HCT116 (cell line): ENCODE data around the gene TENM4. TPM values are rescaled to one million over a fixed set of nuclear protein-coding genes. Genes with fewer than 3 reads are reported as not detected.

Source experiments
- ATAC-seq: fragments of 200-7000 bp; cut with Tn5 transposase; 2 replicates; pipeline ENCODE4 v1.9.1; 2020; ENCODE audit warnings: mild to moderate bottlenecking, moderate library complexity
- BruUV-seq: library from RNA; stranded (reverse); fragments of 400-500 nt; replicated peaks from 2 replicates; lab custom pipeline; 2021; lab: Mats Ljungman, UMichigan
- CTCF ChIA-PET: fragments of 300-600 bp; sonication (Branson Sonifier 250); formaldehyde crosslinking; loops from one replicate; lab custom pipeline; 2021; ENCODE audit warnings: antibody characterized with exemption; lab: Charles Lee
- POLR2A ChIA-PET: fragments of 300-600, 350-600 bp; sonication (Branson Sonifier 250); formaldehyde crosslinking; loops from one replicate; lab custom pipeline; 2021; ENCODE audit warnings: antibody characterized with exemption; lab: Charles Lee
- RAD21 ChIA-PET, 2 experiments: fragments of 300-600 bp; sonication (Branson Sonifier 250); formaldehyde crosslinking; loops; one replicate each; lab custom pipeline; 2023; ENCODE audit warnings: low total read pairs in 2 of 2; ENCODE audit not compliant: uncharacterized antibody in 2 of 2, unreplicated experiment in 2 of 2, low non-redundant PET in 1 of 2; lab: Charles Lee
- DNase-seq: peaks from one replicate; pipeline ENCODE4 v3.0.0-alpha.2; 2010; ENCODE audit warnings: low read depth, low spot score
- H2AFZ ChIP-seq: fragments of 200-600 bp; shearing (Covaris generic), sonication (generic); 2 replicates; pipeline ENCODE4 v1.6.1; 2017; ENCODE audit warnings: low read depth, mixed run types, mixed read lengths, antibody characterized with exemption, low read length; ENCODE audit not compliant: poor library complexity, severe bottlenecking
- H3K27ac ChIP-seq: 2 replicates; pipeline ENCODE4 v1.5.1; 2012; ENCODE audit warnings: low read depth, low read length
- H3K27me3 ChIP-seq: fragments of 200-600 bp; sonication (generic); 2 replicates; pipeline ENCODE4 v1.6.1; 2016; ENCODE audit warnings: mixed run types, low read length, mixed read lengths; ENCODE audit not compliant: insufficient read depth
- H3K36me3 ChIP-seq, 2 experiments: fragments of 200-500 bp in 1 of 2; fragments of 200-600 bp in 1 of 2; sonication (Bioruptor generic) in 1 of 2; sonication (generic) in 1 of 2; 2 replicates each; pipeline versions ENCODE4 v1.5.1 to v1.6.1; 2014 to 2016; ENCODE audit warnings: low read length in 2 of 2, inconsistent platforms in 1 of 2, mixed read lengths in 1 of 2, mixed run types in 1 of 2; ENCODE audit not compliant: insufficient read depth in 2 of 2, control insufficient read depth in 1 of 2
- H3K4me1 ChIP-seq, 2 experiments: fragments of 200-600 bp in 1 of 2; sonication (generic) in 1 of 2; 2 replicates each; pipeline versions ENCODE4 v1.5.1 to v1.6.1; 2012 to 2017; ENCODE audit warnings: low read length in 2 of 2, inconsistent platforms in 1 of 2, mild to moderate bottlenecking in 1 of 2, mixed read lengths in 1 of 2, mixed run types in 1 of 2, moderate library complexity in 1 of 2; ENCODE audit not compliant: insufficient read depth in 2 of 2, control insufficient read depth in 1 of 2
- H3K4me2 ChIP-seq: fragments of 200-600 bp; sonication (generic); 2 replicates; pipeline ENCODE4 v1.6.1; 2017; ENCODE audit warnings: mixed run types, low read length, mixed read lengths
- H3K4me3 ChIP-seq, 2 experiments: fragments of 200-600 bp in 1 of 2; sonication (generic) in 1 of 2; replicated peaks in 1 of 2; 2 replicates each; pipeline ENCODE4 v1.5.1; 2011 to 2016; ENCODE audit warnings: low read length in 2 of 2, control low read depth in 1 of 2, low read depth in 1 of 2, mild to moderate bottlenecking in 1 of 2, mixed read lengths in 1 of 2, mixed run types in 1 of 2
- H3K79me2 ChIP-seq: fragments of 200-600 bp; sonication (generic); 2 replicates; pipeline ENCODE4 v1.6.1; 2017; ENCODE audit warnings: mild to moderate bottlenecking, mixed run types, low read length, moderate library complexity, mixed read lengths; ENCODE audit not compliant: insufficient read depth
- H3K9ac ChIP-seq: fragments of 200-600 bp; sonication (generic); 2 replicates; pipeline ENCODE4 v1.6.1; 2016; ENCODE audit warnings: low read length, mixed read lengths
- H3K9me2 ChIP-seq: fragments of 200-600 bp; sonication (generic), shearing (Covaris generic); 2 replicates; pipeline ENCODE4 v1.6.1; 2017; ENCODE audit warnings: mixed run types, mild to moderate bottlenecking, moderate library complexity; ENCODE audit not compliant: insufficient read depth
- H3K9me3 ChIP-seq, 2 experiments: fragments of 200-500 bp in 1 of 2; fragments of 200-600 bp in 1 of 2; sonication (Bioruptor generic) in 1 of 2; sonication (generic) in 1 of 2; 2 replicates each; pipeline ENCODE4 v1.6.1; 2014 to 2017; ENCODE audit warnings: low read length in 2 of 2, mixed read lengths in 2 of 2, inconsistent platforms in 1 of 2, low read depth in 1 of 2, mild to moderate bottlenecking in 1 of 2, mixed run types in 1 of 2, moderate library complexity in 1 of 2; ENCODE audit not compliant: control insufficient read depth in 1 of 2, insufficient read depth in 1 of 2
- H4K20me1 ChIP-seq: fragments of 200-600 bp; sonication (generic), shearing (Covaris generic); 2 replicates; pipeline ENCODE4 v1.6.1; 2017; ENCODE audit warnings: mixed run types, mild to moderate bottlenecking, moderate library complexity; ENCODE audit not compliant: insufficient read depth
- ATF3 ChIP-seq: IDR thresholded peaks from 2 replicates; pipeline ENCODE4 v1.6.1; 2012
- CBX3 ChIP-seq: IDR thresholded peaks from 2 replicates; pipeline ENCODE4 v1.6.1; 2012; ENCODE audit warnings: low read depth
- CEBPB ChIP-seq: IDR thresholded peaks from 2 replicates; pipeline ENCODE4 v1.6.1; 2012; ENCODE audit warnings: low read depth
- CTCF ChIP-seq, 3 experiments: fragments of 200-600 bp in 1 of 3; sonication (generic) in 1 of 3; IDR thresholded peaks in 2 of 3; conservative IDR thresholded peaks in 1 of 3; 2 replicates each; pipeline ENCODE4 v1.5.1; 2012 to 2017; ENCODE audit warnings: low read depth in 2 of 3, low read length in 2 of 3, antibody characterized with exemption in 1 of 3, borderline replicate concordance in 1 of 3, control low read depth in 1 of 3, mild to moderate bottlenecking in 1 of 3, mixed read lengths in 1 of 3, mixed run types in 1 of 3, moderate library complexity in 1 of 3; ENCODE audit not compliant: insufficient read depth in 1 of 3
- EGR1 ChIP-seq: IDR thresholded peaks from 2 replicates; pipeline ENCODE4 v1.6.1; 2012; ENCODE audit warnings: low read depth
- EZH2 ChIP-seq: fragments of 200-600 bp; sonication (generic); IDR thresholded peaks from 2 replicates; pipeline ENCODE4 v1.6.1; 2017; ENCODE audit warnings: antibody characterized with exemption, mixed run types
- EZH2phosphoT487 ChIP-seq: fragments of 200-600 bp; IDR thresholded peaks from 2 replicates; pipeline ENCODE4 v1.6.1; 2018; ENCODE audit warnings: antibody characterized with exemption, borderline replicate concordance
- FOSL1 ChIP-seq: IDR thresholded peaks from 2 replicates; pipeline ENCODE4 v1.6.1; 2012; ENCODE audit warnings: low read depth
- JUND ChIP-seq: IDR thresholded peaks from 2 replicates; pipeline ENCODE4 v1.6.1; 2012
- MAX ChIP-seq: IDR thresholded peaks from 2 replicates; pipeline ENCODE4 v1.6.1; 2012
- POLR2A ChIP-seq: IDR thresholded peaks from 2 replicates; pipeline ENCODE4 v1.7.0; 2011; ENCODE audit warnings: borderline replicate concordance; ENCODE audit not compliant: insufficient read depth, insufficient read length; ENCODE audit errors: extremely low read depth
- RAD21 ChIP-seq: IDR thresholded peaks from 2 replicates; pipeline ENCODE4 v1.6.1; 2012; ENCODE audit warnings: low read depth, mild to moderate bottlenecking
- REST ChIP-seq: IDR thresholded peaks from 2 replicates; pipeline ENCODE4 v1.6.1; 2012; ENCODE audit warnings: low read depth
- SIN3A ChIP-seq: IDR thresholded peaks from 2 replicates; pipeline ENCODE4 v1.6.1; 2012; ENCODE audit warnings: low read depth
- SP1 ChIP-seq: IDR thresholded peaks from 2 replicates; pipeline ENCODE4 v1.6.1; 2012; ENCODE audit warnings: low read depth
- TCF7L2 ChIP-seq: IDR thresholded peaks from 2 replicates; pipeline ENCODE4 v1.7.0; 2011; ENCODE audit warnings: borderline replicate concordance, inconsistent platforms; ENCODE audit not compliant: insufficient read depth, insufficient read length; ENCODE audit errors: extremely low read depth
- YY1 ChIP-seq: IDR thresholded peaks from 2 replicates; pipeline ENCODE4 v1.6.1; 2011; ENCODE audit warnings: low read length, low read depth, moderate library complexity, mild to moderate bottlenecking; ENCODE audit not compliant: insufficient replicate concordance; ENCODE audit errors: extremely low read depth
- ZBTB33 ChIP-seq: IDR thresholded peaks from 2 replicates; pipeline ENCODE4 v1.6.1; 2011; ENCODE audit warnings: mild to moderate bottlenecking, low read length, moderate library complexity; ENCODE audit not compliant: insufficient replicate concordance; ENCODE audit errors: extremely low read depth
- intact Hi-C: fragments of 100-400 bp; cut with micrococcal nuclease; formaldehyde crosslinking; loops from 2 replicates; pipeline ENCODE4 v1.10.0; 2022
- total RNA-seq: library from RNA; stranded (reverse); gene quantifications from one replicate; pipeline ENCODE4 v1.2.1, GENCODE V29; 2021; ENCODE audit not compliant: unreplicated experiment

TENM4 gene
- total RNA-seq, 1 experiment from 2014 or later, result 0.05 TPM

- BruUV-seq, result no TSS peak
These were observed 505.3 kb downstream of the TENM4 start for GRCh38 chr11:78935398-78936068.

More at GRCh38 chr11:78935398-78936068, 505.3 kb downstream of the TENM4 start:
- TF ChIP-seq SIN3A, result no peak
- no peak for TF ChIP-seq EZH2
- TF ChIP-seq SP1, result no peak
- TF ChIP-seq YY1, result no peak
- no peak for TF ChIP-seq JUND
- TF ChIP-seq CEBPB, result no peak
- TF ChIP-seq RAD21, result no peak
- TF ChIP-seq FOSL1, result no peak
- no peak for TF ChIP-seq POLR2A
- no peak for TF ChIP-seq EGR1
- no peak for TF ChIP-seq ATF3
- TF ChIP-seq CBX3, result no peak
- no peak for TF ChIP-seq MAX
- no peak for TF ChIP-seq EZH2phosphoT487
- TF ChIP-seq ZBTB33, result no peak
- TF ChIP-seq CTCF (IDR thresholded peaks at IDR 0.05 in 2 of 3, conservative IDR thresholded peaks at IDR 0.05 in 1 of 3; ENCODE audit: borderline replicate concordance in 1 of 3, insufficient read depth in 1 of 3, low read depth in 2 of 3, low read length in 2 of 3), result no peak
- no peak for TF ChIP-seq REST
- no peak for TF ChIP-seq TCF7L2
- intact Hi-C loops, result no loop called here
- Histone ChIP-seq H3K27me3 (peaks cover 19% of the 10 kb centered on the region), H3K36me3 (no peaks in the 10 kb centered on the region), H3K4me2 (no peak overlapping the region), H3K27ac (no peak overlapping the region), H3K9ac (no peak overlapping the region), H3K4me1 (no peaks in the 10 kb centered on the region), H4K20me1 (no peaks in the 10 kb centered on the region), H2AFZ (no peak overlapping the region), H3K9me2 (no peaks in the 10 kb centered on the region), H3K79me2 (no peaks in the 10 kb centered on the region), H3K4me3 (no peak overlapping the region), H3K9me3 (no peaks in the 10 kb centered on the region)
- POLR2A ChIA-PET, result no interaction called here
- DNase-seq (no peak), ATAC-seq (no peak)
- CTCF ChIA-PET, result interaction anchor here (1.4 kb wide), 1 partner anchor 289 kb away, joined by 3 read pairs; no protein-coding TSS in a partner anchor
- RAD21 ChIA-PET, result no interaction called here
